ENCODE measurements around the gene SNX25. TPM values are rescaled to one million over a fixed set of nuclear protein-coding genes. Genes with fewer than 3 reads are reported as not detected.
"Not testable (repeated sequence)": the region's sequence is repeated elsewhere in the genome, so short reads cannot be mapped to it uniquely, and the experiment has no call there.

The SNX25 gene
- polyA plus RNA-seq, 1 experiment = 11.7 TPM

GRCh38 chr4:185238750-185239149, 29.4 kb downstream of the SNX25 start:
- no peak for DNase-seq (ENCODE audit: low read depth)
- POLR2A ChIA-PET = no interaction called here
- no peaks in the 10 kb centered on the region for H3K27me3 ChIP-seq (ENCODE audit: control insufficient read depth, insufficient read depth, low read length)
- no peaks in the 10 kb centered on the region for H3K36me3 ChIP-seq (ENCODE audit: control insufficient read depth, insufficient read depth, low read length)
- CTCF ChIA-PET = no interaction called here
- TF ChIP-seq CTCF (IDR thresholded peaks at IDR 0.05; ENCODE audit: insufficient read depth, low read depth, low read length) = no peak
- H3K4me3 ChIP-seq (ENCODE audit: low read depth, low read length) = no peak overlapping the region

- CTCF ChIA-PET; H3K27me3 ChIP-seq (ENCODE audit: control insufficient read depth, insufficient read depth, low read length); DNase-seq (ENCODE audit: low read depth); POLR2A ChIA-PET; H3K4me3 ChIP-seq (ENCODE audit: low read depth, low read length); H3K36me3 ChIP-seq (ENCODE audit: control insufficient read depth, insufficient read depth, low read length): not testable (repeated sequence)
These were observed 31.1 kb downstream of the SNX25 start for GRCh38 chr4:185240486-185240885.

- no peaks in the 10 kb centered on the region for H3K36me3 ChIP-seq (ENCODE audit: control insufficient read depth, insufficient read depth, low read length)
- TF ChIP-seq CTCF (IDR thresholded peaks at IDR 0.05; ENCODE audit: insufficient read depth, low read depth, low read length) = no peak
- H3K27me3 ChIP-seq (ENCODE audit: control insufficient read depth, insufficient read depth, low read length) = no peaks in the 10 kb centered on the region
- CTCF ChIA-PET = interaction anchor here (1.6 kb wide), 1 partner anchor 17 kb away, joined by 4 read pairs; no protein-coding TSS in a partner anchor
- no peak overlapping the region for H3K4me3 ChIP-seq (ENCODE audit: low read depth, low read length)
- POLR2A ChIA-PET = no interaction called here
- no peak for DNase-seq (ENCODE audit: low read depth)
These were observed 33.5 kb downstream of the SNX25 start for GRCh38 chr4:185242749-185243533.

- H3K4me3 ChIP-seq (ENCODE audit: low read depth, low read length) = no peak overlapping the region
- no peaks in the 10 kb centered on the region for H3K36me3 ChIP-seq (ENCODE audit: control insufficient read depth, insufficient read depth, low read length)
- no peaks in the 10 kb centered on the region for H3K27me3 ChIP-seq (ENCODE audit: control insufficient read depth, insufficient read depth, low read length)
- TF ChIP-seq CTCF (IDR thresholded peaks at IDR 0.05; ENCODE audit: insufficient read depth, low read depth, low read length) = no peak
- ChIA-PET CTCF (interaction anchor here (1.0 kb wide), 1 partner anchor 8 kb away, joined by 3 read pairs; no protein-coding TSS in a partner anchor), POLR2A (no interaction called here)
- no peak for DNase-seq (ENCODE audit: low read depth)
These were observed 34.5 kb downstream of the SNX25 start for GRCh38 chr4:185243879-185244278.

GRCh38 chr4:185244763-185245162, 35.4 kb downstream of the SNX25 start:
- CTCF ChIA-PET = interaction anchor here (1.0 kb wide), 1 partner anchor 9 kb away, joined by 3 read pairs; no protein-coding TSS in a partner anchor
- Histone ChIP-seq H3K4me3 (ENCODE audit: low read depth, low read length) (no peak overlapping the region), H3K27me3 (ENCODE audit: control insufficient read depth, insufficient read depth, low read length) (no peaks in the 10 kb centered on the region), H3K36me3 (ENCODE audit: control insufficient read depth, insufficient read depth, low read length) (no peaks in the 10 kb centered on the region)
- no peak for TF ChIP-seq CTCF (IDR thresholded peaks at IDR 0.05; ENCODE audit: insufficient read depth, low read depth, low read length)
- POLR2A ChIA-PET = no interaction called here
- no peak for DNase-seq (ENCODE audit: low read depth)

- ChIA-PET CTCF (no interaction called here), POLR2A (no interaction called here)
- H3K4me3 ChIP-seq (ENCODE audit: low read depth, low read length) = no peak overlapping the region
- no peaks in the 10 kb centered on the region for H3K27me3 ChIP-seq (ENCODE audit: control insufficient read depth, insufficient read depth, low read length)
- DNase-seq (ENCODE audit: low read depth) = no peak
- no peak for TF ChIP-seq CTCF (IDR thresholded peaks at IDR 0.05; ENCODE audit: insufficient read depth, low read depth, low read length)
- H3K36me3 ChIP-seq (ENCODE audit: control insufficient read depth, insufficient read depth, low read length) = no peaks in the 10 kb centered on the region
These were observed 37.1 kb downstream of the SNX25 start for GRCh38 chr4:185246453-185246852.

Data from BJ (cell line).